EH (cell line): ENCODE measurements around the gene OR6C75.
"Not testable (repeated sequence)": the region's sequence is repeated elsewhere in the genome, so short reads cannot be mapped to it uniquely, and the experiment has no call there.

Experiments
- DNase-seq: peaks from one replicate; pipeline ENCODE4 v3.0.0-alpha.2; 2015; ENCODE audit warnings: low read depth

OR6C75 gene

GRCh38 chr12:55362675-55363074 lies at the start of gene OR6C75:
Gene OR6C75 (plus strand): TSS chr12:55362975. CDS start chr12:55365111, 2,136 bp downstream.
- DNase-seq, result no peak

GRCh38 chr12:55314043-55314442 lies 48.7 kb upstream of the OR6C75 start, which contains the start of gene OR6C1:
Gene OR6C1 (plus strand): TSS chr12:55314343. CDS start chr12:55320600, 6,257 bp downstream.
- DNase-seq, result no peak

- DNase-seq, result no peak
Observed at GRCh38 chr12:55320201-55320600, 42.6 kb upstream of the OR6C75 start.

- DNase-seq, result not testable (repeated sequence)
Observed at GRCh38 chr12:55325801-55326200, 37.0 kb upstream of the OR6C75 start.

- no peak for DNase-seq
Observed at GRCh38 chr12:55330446-55330845, 32.3 kb upstream of the OR6C75 start, which contains the start of gene OR6C3. Gene OR6C3 (plus strand): TSS chr12:55330746. CDS start chr12:55331701, 955 bp downstream.

GRCh38 chr12:55336002-55336401 lies 26.8 kb upstream of the OR6C75 start:
- DNase-seq, result no peak

- DNase-seq, result not testable (repeated sequence)
Observed at GRCh38 chr12:55355338-55355737, 7.4 kb upstream of the OR6C75 start.

- no peak for DNase-seq
Observed at GRCh38 chr12:55365086-55365485, 2.3 kb downstream of the OR6C75 start.

- DNase-seq, result no peak
Observed at GRCh38 chr12:55372521-55372920, 9.7 kb downstream of the OR6C75 start.

- no peak for DNase-seq
Observed at GRCh38 chr12:55385891-55386290, 23.1 kb downstream of the OR6C75 start.

- DNase-seq, result no peak
Observed at GRCh38 chr12:55392032-55392795, 29.4 kb downstream of the OR6C75 start.

GRCh38 chr12:55396326-55396725 lies 33.6 kb downstream of the OR6C75 start:
- no peak for DNase-seq

- no peak for DNase-seq
Observed at GRCh38 chr12:55400229-55400628, 37.5 kb downstream of the OR6C75 start, which contains the start of gene OR6C65. Gene OR6C65 (plus strand): TSS chr12:55400529. CDS start chr12:55400529, 0 bp downstream.

- DNase-seq, result no peak
Observed at GRCh38 chr12:55407866-55408265, 45.1 kb downstream of the OR6C75 start.

GRCh38 chr12:55409133-55409532 lies 46.4 kb downstream of the OR6C75 start:
- not testable (repeated sequence) for DNase-seq

- not testable (repeated sequence) for DNase-seq
Observed at GRCh38 chr12:55412138-55412537, 49.4 kb downstream of the OR6C75 start.

GRCh38 chr12:55413498-55414388 lies 51.0 kb downstream of the OR6C75 start:
- DNase-seq, result not testable (repeated sequence)

GRCh38 chr12:55414396-55414823 lies 51.6 kb downstream of the OR6C75 start:
- DNase-seq, result not testable (repeated sequence)

- not testable (repeated sequence) for DNase-seq
Observed at GRCh38 chr12:55414889-55415288, 52.1 kb downstream of the OR6C75 start.

- DNase-seq, result no peak
Observed at GRCh38 chr12:55416961-55417360, 54.2 kb downstream of the OR6C75 start.
